22Rv1 (cell line): ENCODE results near the gene RTKN.

ENCODE experiments used
- H3K27ac ChIP-seq: fragments of 450-650 bp; 2 replicates; pipeline ENCODE4 v1.5.1; 2017
- CTCF ChIP-seq: fragments of 450-650 bp; IDR thresholded peaks from 2 replicates; pipeline ENCODE4 v1.5.1; 2017; ENCODE audit warnings: mild to moderate bottlenecking
- ZFX ChIP-seq: fragments of 450-650 bp; IDR thresholded peaks from 2 replicates; pipeline ENCODE4 v1.6.1; 2017; ENCODE audit warnings: antibody characterized with exemption, borderline replicate concordance

Gene RTKN

GRCh38 chr2:74429487-74430451 lies 12.0 kb downstream of the RTKN start:
- TF ChIP-seq CTCF (no peak), ZFX (no peak)

GRCh38 chr2:74428675-74429074 lies 13.1 kb downstream of the RTKN start:
- H3K27ac ChIP-seq = no peak overlapping the region
- TF ChIP-seq CTCF (no peak), ZFX (no peak)

More at GRCh38 chr2:74429487-74430451, 12.0 kb downstream of the RTKN start:
- H3K27ac ChIP-seq = no peak overlapping the region

- H3K27ac ChIP-seq = no peak overlapping the region
- TF ChIP-seq CTCF (no peak), ZFX (no peak)
Observed at GRCh38 chr2:74427551-74427950, 14.2 kb downstream of the RTKN start.

GRCh38 chr2:74426181-74426758 lies 15.5 kb downstream of the RTKN start:
- TF ChIP-seq CTCF (no peak), ZFX (no peak)
- 0 out of 2 replicates have a peak overlapping the region, but pooled peaks have one; percentile 22 for H3K27ac ChIP-seq

- H3K27ac ChIP-seq = 0 out of 2 replicates have a peak overlapping the region, but pooled peaks have one; percentile 22
- TF ChIP-seq CTCF = no peak
- TF ChIP-seq ZFX = no peak
Observed at GRCh38 chr2:74425523-74425922, 16.2 kb downstream of the RTKN start.

- H3K27ac ChIP-seq = peak overlapping the region; percentile 22; the same call in 1 of the 2 replicates
- TF ChIP-seq CTCF (no peak), ZFX (no peak)
Observed at GRCh38 chr2:74424995-74425406, 16.7 kb downstream of the RTKN start.
